HCT116 (cell line): Measurements from ENCODE around the gene VCPKMT. TPM values are rescaled to one million over a fixed set of nuclear protein-coding genes. Genes with fewer than 3 reads are reported as not detected.

ENCODE experiments used
- ATAC-seq: fragments of 200-7000 bp; cut with Tn5 transposase; 2 replicates; pipeline ENCODE4 v1.9.1; 2020; ENCODE audit warnings: mild to moderate bottlenecking, moderate library complexity
- BruUV-seq: library from RNA; stranded (reverse); fragments of 400-500 nt; replicated peaks from 2 replicates; lab custom pipeline; 2021; lab: Mats Ljungman, UMichigan
- CTCF ChIA-PET: fragments of 300-600 bp; sonication (Branson Sonifier 250); formaldehyde crosslinking; loops from one replicate; lab custom pipeline; 2021; ENCODE audit warnings: antibody characterized with exemption; lab: Charles Lee
- POLR2A ChIA-PET: fragments of 300-600, 350-600 bp; sonication (Branson Sonifier 250); formaldehyde crosslinking; loops from one replicate; lab custom pipeline; 2021; ENCODE audit warnings: antibody characterized with exemption; lab: Charles Lee
- RAD21 ChIA-PET, 2 experiments: fragments of 300-600 bp; sonication (Branson Sonifier 250); formaldehyde crosslinking; loops; one replicate each; lab custom pipeline; 2023; ENCODE audit warnings: low total read pairs in 2 of 2; ENCODE audit not compliant: uncharacterized antibody in 2 of 2, unreplicated experiment in 2 of 2, low non-redundant PET in 1 of 2; lab: Charles Lee
- DNase-seq: peaks from one replicate; pipeline ENCODE4 v3.0.0-alpha.2; 2010; ENCODE audit warnings: low read depth, low spot score
- H2AFZ ChIP-seq: fragments of 200-600 bp; shearing (Covaris generic), sonication (generic); 2 replicates; pipeline ENCODE4 v1.6.1; 2017; ENCODE audit warnings: low read depth, mixed run types, mixed read lengths, antibody characterized with exemption, low read length; ENCODE audit not compliant: poor library complexity, severe bottlenecking
- H3K27ac ChIP-seq: 2 replicates; pipeline ENCODE4 v1.5.1; 2012; ENCODE audit warnings: low read depth, low read length
- H3K27me3 ChIP-seq: fragments of 200-600 bp; sonication (generic); 2 replicates; pipeline ENCODE4 v1.6.1; 2016; ENCODE audit warnings: mixed run types, low read length, mixed read lengths; ENCODE audit not compliant: insufficient read depth
- H3K36me3 ChIP-seq, 2 experiments: fragments of 200-500 bp in 1 of 2; fragments of 200-600 bp in 1 of 2; sonication (Bioruptor generic) in 1 of 2; sonication (generic) in 1 of 2; 2 replicates each; pipeline versions ENCODE4 v1.5.1 to v1.6.1; 2014 to 2016; ENCODE audit warnings: low read length in 2 of 2, inconsistent platforms in 1 of 2, mixed read lengths in 1 of 2, mixed run types in 1 of 2; ENCODE audit not compliant: insufficient read depth in 2 of 2, control insufficient read depth in 1 of 2
- H3K4me1 ChIP-seq, 2 experiments: fragments of 200-600 bp in 1 of 2; sonication (generic) in 1 of 2; 2 replicates each; pipeline versions ENCODE4 v1.5.1 to v1.6.1; 2012 to 2017; ENCODE audit warnings: low read length in 2 of 2, inconsistent platforms in 1 of 2, mild to moderate bottlenecking in 1 of 2, mixed read lengths in 1 of 2, mixed run types in 1 of 2, moderate library complexity in 1 of 2; ENCODE audit not compliant: insufficient read depth in 2 of 2, control insufficient read depth in 1 of 2
- H3K4me2 ChIP-seq: fragments of 200-600 bp; sonication (generic); 2 replicates; pipeline ENCODE4 v1.6.1; 2017; ENCODE audit warnings: mixed run types, low read length, mixed read lengths
- H3K4me3 ChIP-seq, 2 experiments: fragments of 200-600 bp in 1 of 2; sonication (generic) in 1 of 2; replicated peaks in 1 of 2; 2 replicates each; pipeline ENCODE4 v1.5.1; 2011 to 2016; ENCODE audit warnings: low read length in 2 of 2, control low read depth in 1 of 2, low read depth in 1 of 2, mild to moderate bottlenecking in 1 of 2, mixed read lengths in 1 of 2, mixed run types in 1 of 2
- H3K79me2 ChIP-seq: fragments of 200-600 bp; sonication (generic); 2 replicates; pipeline ENCODE4 v1.6.1; 2017; ENCODE audit warnings: mild to moderate bottlenecking, mixed run types, low read length, moderate library complexity, mixed read lengths; ENCODE audit not compliant: insufficient read depth
- H3K9ac ChIP-seq: fragments of 200-600 bp; sonication (generic); 2 replicates; pipeline ENCODE4 v1.6.1; 2016; ENCODE audit warnings: low read length, mixed read lengths
- H3K9me2 ChIP-seq: fragments of 200-600 bp; sonication (generic), shearing (Covaris generic); 2 replicates; pipeline ENCODE4 v1.6.1; 2017; ENCODE audit warnings: mixed run types, mild to moderate bottlenecking, moderate library complexity; ENCODE audit not compliant: insufficient read depth
- H3K9me3 ChIP-seq, 2 experiments: fragments of 200-500 bp in 1 of 2; fragments of 200-600 bp in 1 of 2; sonication (Bioruptor generic) in 1 of 2; sonication (generic) in 1 of 2; 2 replicates each; pipeline ENCODE4 v1.6.1; 2014 to 2017; ENCODE audit warnings: low read length in 2 of 2, mixed read lengths in 2 of 2, inconsistent platforms in 1 of 2, low read depth in 1 of 2, mild to moderate bottlenecking in 1 of 2, mixed run types in 1 of 2, moderate library complexity in 1 of 2; ENCODE audit not compliant: control insufficient read depth in 1 of 2, insufficient read depth in 1 of 2
- H4K20me1 ChIP-seq: fragments of 200-600 bp; sonication (generic), shearing (Covaris generic); 2 replicates; pipeline ENCODE4 v1.6.1; 2017; ENCODE audit warnings: mixed run types, mild to moderate bottlenecking, moderate library complexity; ENCODE audit not compliant: insufficient read depth
- CBX3 ChIP-seq: IDR thresholded peaks from 2 replicates; pipeline ENCODE4 v1.6.1; 2012; ENCODE audit warnings: low read depth
- CEBPB ChIP-seq: IDR thresholded peaks from 2 replicates; pipeline ENCODE4 v1.6.1; 2012; ENCODE audit warnings: low read depth
- ELF1 ChIP-seq: IDR thresholded peaks from 2 replicates; pipeline ENCODE4 v1.6.1; 2012; ENCODE audit warnings: low read depth, borderline replicate concordance
- EZH2phosphoT487 ChIP-seq: fragments of 200-600 bp; IDR thresholded peaks from 2 replicates; pipeline ENCODE4 v1.6.1; 2018; ENCODE audit warnings: antibody characterized with exemption, borderline replicate concordance
- FOSL1 ChIP-seq: IDR thresholded peaks from 2 replicates; pipeline ENCODE4 v1.6.1; 2012; ENCODE audit warnings: low read depth
- JUND ChIP-seq: IDR thresholded peaks from 2 replicates; pipeline ENCODE4 v1.6.1; 2012
- SRF ChIP-seq: IDR thresholded peaks from 2 replicates; pipeline ENCODE4 v1.6.1; 2012; ENCODE audit warnings: low read depth
- ZFX ChIP-seq: fragments of 450-650 bp; IDR thresholded peaks from 2 replicates; pipeline ENCODE4 v1.6.1; 2017
- ZNF274 ChIP-seq: fragments of 200-500 bp; sonication (Bioruptor generic); IDR thresholded peaks from 2 replicates; pipeline ENCODE4 v1.6.1; 2014; ENCODE audit warnings: mild to moderate bottlenecking, low read depth, low read length, inconsistent platforms
- intact Hi-C: fragments of 100-400 bp; cut with micrococcal nuclease; formaldehyde crosslinking; loops from 2 replicates; pipeline ENCODE4 v1.10.0; 2022
- total RNA-seq: library from RNA; stranded (reverse); gene quantifications from one replicate; pipeline ENCODE4 v1.2.1, GENCODE V29; 2021; ENCODE audit not compliant: unreplicated experiment
- TF ChIP-seq, protein P1 (sequence below), 3 experiments: fragments of 200-600 bp in 1 of 3; sonication (generic) in 1 of 3; IDR thresholded peaks in 2 of 3; conservative IDR thresholded peaks in 1 of 3; 2 replicates each; pipeline ENCODE4 v1.5.1; 2012 to 2017; ENCODE audit warnings: low read depth in 2 of 3, low read length in 2 of 3, antibody characterized with exemption in 1 of 3, borderline replicate concordance in 1 of 3, control low read depth in 1 of 3, mild to moderate bottlenecking in 1 of 3, mixed read lengths in 1 of 3, mixed run types in 1 of 3, moderate library complexity in 1 of 3; ENCODE audit not compliant: insufficient read depth in 1 of 3
- TF ChIP-seq, protein P2 (sequence below): IDR thresholded peaks from 2 replicates; pipeline ENCODE4 v1.6.1; 2011; ENCODE audit warnings: mild to moderate bottlenecking, low read length, moderate library complexity; ENCODE audit not compliant: insufficient replicate concordance; ENCODE audit errors: extremely low read depth
- TF ChIP-seq, protein P3 (sequence below): IDR thresholded peaks from 2 replicates; pipeline ENCODE4 v1.6.1; 2012; ENCODE audit warnings: low read depth
- TF ChIP-seq, protein P4 (sequence below): IDR thresholded peaks from 2 replicates; pipeline ENCODE4 v1.6.1; 2012

Gene VCPKMT
- total RNA-seq, 1 experiment from 2014 or later, result 9.7 TPM

DNA sequence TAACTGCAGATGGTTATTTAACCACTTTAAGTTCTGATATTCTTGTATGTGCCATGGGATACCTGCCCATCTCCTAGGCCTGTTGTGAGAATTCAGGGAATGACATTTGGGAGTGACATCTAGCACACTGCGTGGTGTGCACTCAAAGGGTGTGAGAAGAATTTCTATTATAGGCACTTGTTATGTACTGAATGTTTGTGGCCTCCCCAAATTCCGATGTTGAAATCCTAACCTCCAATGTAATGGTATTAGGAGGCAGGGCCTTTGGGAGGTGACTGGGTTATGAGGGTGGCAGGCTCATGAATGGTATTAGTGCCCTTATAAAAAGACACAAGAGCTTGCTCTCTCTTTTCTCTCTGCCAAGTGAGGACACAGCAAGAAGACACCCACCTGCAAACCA, 27.6 kb downstream of the VCPKMT start:
- intact Hi-C loops, result no loop called here
- Histone ChIP-seq H2AFZ (no peak overlapping the region), H3K9me3 (no peaks in the 10 kb centered on the region), H3K4me3 (no peak overlapping the region), H3K4me2 (no peak overlapping the region), H3K9ac (no peak overlapping the region), H3K27me3 (no peaks in the 10 kb centered on the region), H3K27ac (no peak overlapping the region), H3K4me1 (no peaks in the 10 kb centered on the region), H3K79me2 (no peaks in the 10 kb centered on the region), H3K36me3 (no peaks in the 10 kb centered on the region), H4K20me1 (no peaks in the 10 kb centered on the region), H3K9me2 (no peaks in the 10 kb centered on the region)
- BruUV-seq, result no TSS peak
- no peak for ATAC-seq
- RAD21 ChIA-PET, result no interaction called here
- POLR2A ChIA-PET, result no interaction called here
- no peak for TF ChIP-seq JUND
- no peak for TF ChIP-seq ZFX
- no peak for TF ChIP-seq FOSL1
- TF ChIP-seq, protein P1, sequence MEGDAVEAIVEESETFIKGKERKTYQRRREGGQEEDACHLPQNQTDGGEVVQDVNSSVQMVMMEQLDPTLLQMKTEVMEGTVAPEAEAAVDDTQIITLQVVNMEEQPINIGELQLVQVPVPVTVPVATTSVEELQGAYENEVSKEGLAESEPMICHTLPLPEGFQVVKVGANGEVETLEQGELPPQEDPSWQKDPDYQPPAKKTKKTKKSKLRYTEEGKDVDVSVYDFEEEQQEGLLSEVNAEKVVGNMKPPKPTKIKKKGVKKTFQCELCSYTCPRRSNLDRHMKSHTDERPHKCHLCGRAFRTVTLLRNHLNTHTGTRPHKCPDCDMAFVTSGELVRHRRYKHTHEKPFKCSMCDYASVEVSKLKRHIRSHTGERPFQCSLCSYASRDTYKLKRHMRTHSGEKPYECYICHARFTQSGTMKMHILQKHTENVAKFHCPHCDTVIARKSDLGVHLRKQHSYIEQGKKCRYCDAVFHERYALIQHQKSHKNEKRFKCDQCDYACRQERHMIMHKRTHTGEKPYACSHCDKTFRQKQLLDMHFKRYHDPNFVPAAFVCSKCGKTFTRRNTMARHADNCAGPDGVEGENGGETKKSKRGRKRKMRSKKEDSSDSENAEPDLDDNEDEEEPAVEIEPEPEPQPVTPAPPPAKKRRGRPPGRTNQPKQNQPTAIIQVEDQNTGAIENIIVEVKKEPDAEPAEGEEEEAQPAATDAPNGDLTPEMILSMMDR (IDR thresholded peaks at IDR 0.05 in 2 of 3, conservative IDR thresholded peaks at IDR 0.05 in 1 of 3; ENCODE audit: borderline replicate concordance in 1 of 3, insufficient read depth in 1 of 3, low read depth in 2 of 3, low read length in 2 of 3), result no peak
- no peak for TF ChIP-seq EZH2phosphoT487
- no peak for TF ChIP-seq CBX3
- CTCF ChIA-PET, result no interaction called here
- DNase-seq, result no peak

DNA sequence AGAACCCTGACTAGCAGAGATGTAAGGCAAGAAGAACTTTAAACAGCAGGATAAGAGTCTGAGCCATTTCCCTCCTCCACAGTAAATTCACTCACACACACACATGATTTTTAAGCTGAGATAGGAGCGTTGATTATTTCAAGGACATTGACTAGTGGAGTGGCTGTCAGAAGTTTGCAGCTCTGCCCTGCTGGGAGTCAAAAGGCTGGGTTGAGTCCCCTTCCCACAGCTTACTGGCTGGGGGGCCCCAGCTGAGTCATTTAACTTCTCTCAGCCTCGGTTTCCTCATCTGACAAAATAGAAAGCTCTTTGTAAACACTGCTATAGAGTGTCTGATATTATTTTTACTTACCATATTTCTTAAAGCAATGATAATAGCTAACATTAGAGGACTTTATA, 28.3 kb downstream of the VCPKMT start:
- H4K20me1 ChIP-seq, result no peaks in the 10 kb centered on the region
- ATAC-seq (no peak), DNase-seq (no peak)
- H3K9me2 ChIP-seq, result no peaks in the 10 kb centered on the region
- H3K27ac ChIP-seq, result no peak overlapping the region
- CTCF ChIA-PET, result no interaction called here
- H3K4me1 ChIP-seq, result no peaks in the 10 kb centered on the region
- no peaks in the 10 kb centered on the region for H3K9me3 ChIP-seq
- POLR2A ChIA-PET, result no interaction called here
- TF ChIP-seq CBX3 (no peak), SRF (no peak), CEBPB (no peak), ZFX (no peak), FOSL1 (no peak), ELF1 (no peak), ZNF274 (no peak)
- TF ChIP-seq, protein P2, sequence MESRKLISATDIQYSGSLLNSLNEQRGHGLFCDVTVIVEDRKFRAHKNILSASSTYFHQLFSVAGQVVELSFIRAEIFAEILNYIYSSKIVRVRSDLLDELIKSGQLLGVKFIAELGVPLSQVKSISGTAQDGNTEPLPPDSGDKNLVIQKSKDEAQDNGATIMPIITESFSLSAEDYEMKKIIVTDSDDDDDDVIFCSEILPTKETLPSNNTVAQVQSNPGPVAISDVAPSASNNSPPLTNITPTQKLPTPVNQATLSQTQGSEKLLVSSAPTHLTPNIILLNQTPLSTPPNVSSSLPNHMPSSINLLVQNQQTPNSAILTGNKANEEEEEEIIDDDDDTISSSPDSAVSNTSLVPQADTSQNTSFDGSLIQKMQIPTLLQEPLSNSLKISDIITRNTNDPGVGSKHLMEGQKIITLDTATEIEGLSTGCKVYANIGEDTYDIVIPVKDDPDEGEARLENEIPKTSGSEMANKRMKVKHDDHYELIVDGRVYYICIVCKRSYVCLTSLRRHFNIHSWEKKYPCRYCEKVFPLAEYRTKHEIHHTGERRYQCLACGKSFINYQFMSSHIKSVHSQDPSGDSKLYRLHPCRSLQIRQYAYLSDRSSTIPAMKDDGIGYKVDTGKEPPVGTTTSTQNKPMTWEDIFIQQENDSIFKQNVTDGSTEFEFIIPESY, result no peak
- TF ChIP-seq, protein P3, sequence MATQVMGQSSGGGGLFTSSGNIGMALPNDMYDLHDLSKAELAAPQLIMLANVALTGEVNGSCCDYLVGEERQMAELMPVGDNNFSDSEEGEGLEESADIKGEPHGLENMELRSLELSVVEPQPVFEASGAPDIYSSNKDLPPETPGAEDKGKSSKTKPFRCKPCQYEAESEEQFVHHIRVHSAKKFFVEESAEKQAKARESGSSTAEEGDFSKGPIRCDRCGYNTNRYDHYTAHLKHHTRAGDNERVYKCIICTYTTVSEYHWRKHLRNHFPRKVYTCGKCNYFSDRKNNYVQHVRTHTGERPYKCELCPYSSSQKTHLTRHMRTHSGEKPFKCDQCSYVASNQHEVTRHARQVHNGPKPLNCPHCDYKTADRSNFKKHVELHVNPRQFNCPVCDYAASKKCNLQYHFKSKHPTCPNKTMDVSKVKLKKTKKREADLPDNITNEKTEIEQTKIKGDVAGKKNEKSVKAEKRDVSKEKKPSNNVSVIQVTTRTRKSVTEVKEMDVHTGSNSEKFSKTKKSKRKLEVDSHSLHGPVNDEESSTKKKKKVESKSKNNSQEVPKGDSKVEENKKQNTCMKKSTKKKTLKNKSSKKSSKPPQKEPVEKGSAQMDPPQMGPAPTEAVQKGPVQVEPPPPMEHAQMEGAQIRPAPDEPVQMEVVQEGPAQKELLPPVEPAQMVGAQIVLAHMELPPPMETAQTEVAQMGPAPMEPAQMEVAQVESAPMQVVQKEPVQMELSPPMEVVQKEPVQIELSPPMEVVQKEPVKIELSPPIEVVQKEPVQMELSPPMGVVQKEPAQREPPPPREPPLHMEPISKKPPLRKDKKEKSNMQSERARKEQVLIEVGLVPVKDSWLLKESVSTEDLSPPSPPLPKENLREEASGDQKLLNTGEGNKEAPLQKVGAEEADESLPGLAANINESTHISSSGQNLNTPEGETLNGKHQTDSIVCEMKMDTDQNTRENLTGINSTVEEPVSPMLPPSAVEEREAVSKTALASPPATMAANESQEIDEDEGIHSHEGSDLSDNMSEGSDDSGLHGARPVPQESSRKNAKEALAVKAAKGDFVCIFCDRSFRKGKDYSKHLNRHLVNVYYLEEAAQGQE, result no peak
- TF ChIP-seq, protein P4, sequence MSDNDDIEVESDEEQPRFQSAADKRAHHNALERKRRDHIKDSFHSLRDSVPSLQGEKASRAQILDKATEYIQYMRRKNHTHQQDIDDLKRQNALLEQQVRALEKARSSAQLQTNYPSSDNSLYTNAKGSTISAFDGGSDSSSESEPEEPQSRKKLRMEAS, result no peak
- no peak overlapping the region for H3K9ac ChIP-seq
- BruUV-seq, result no TSS peak
- intact Hi-C loops, result no loop called here
- no peaks in the 10 kb centered on the region for H3K36me3 ChIP-seq
- H3K27me3 ChIP-seq, result no peaks in the 10 kb centered on the region
- H3K4me2 ChIP-seq, result no peak overlapping the region
- no peak overlapping the region for H3K4me3 ChIP-seq
- H3K79me2 ChIP-seq, result no peaks in the 10 kb centered on the region
- no peak overlapping the region for H2AFZ ChIP-seq
- RAD21 ChIA-PET, result no interaction called here
